Jurkat, Clone E6-1 (cell line): Measurements from ENCODE around the gene DESI1.
"Not testable (repeated sequence)": the region's sequence is repeated elsewhere in the genome, so short reads cannot be mapped to it uniquely, and the experiment has no call there.

Experiments used
- DNase-seq: peaks from one replicate; pipeline ENCODE4 v3.0.0-alpha.2; 2011; ENCODE audit warnings: low read depth, low spot score
- H3K4me3 ChIP-seq: 2 replicates; pipeline ENCODE4 v1.5.1; 2011; ENCODE audit warnings: mild to moderate bottlenecking, low read length, control low read depth, moderate library complexity

DESI1 gene

GRCh38 chr22:41565403-41566054, 55.3 kb downstream of the DESI1 start:
- no peak for DNase-seq
- no peak overlapping the region for H3K4me3 ChIP-seq

GRCh38 chr22:41564563-41564962, 56.3 kb downstream of the DESI1 start:
- H3K4me3 ChIP-seq: no peak overlapping the region
- DNase-seq: no peak

- no peak for DNase-seq
- no peak overlapping the region for H3K4me3 ChIP-seq
Measured at GRCh38 chr22:41563051-41563711, 57.7 kb downstream of the DESI1 start.

GRCh38 chr22:41562461-41562860, 58.4 kb downstream of the DESI1 start:
- DNase-seq: no peak
- H3K4me3 ChIP-seq: no peak overlapping the region

- H3K4me3 ChIP-seq: no peak overlapping the region
Measured at GRCh38 chr22:41561788-41562187, 59.1 kb downstream of the DESI1 start.

GRCh38 chr22:41561335-41561734, 59.5 kb downstream of the DESI1 start:
- DNase-seq: no peak
- H3K4me3 ChIP-seq: no peak overlapping the region

More at GRCh38 chr22:41561788-41562187, 59.1 kb downstream of the DESI1 start:
- DNase-seq: no peak

GRCh38 chr22:41560095-41560471, 60.8 kb downstream of the DESI1 start:
- no peak for DNase-seq
- H3K4me3 ChIP-seq: no peak overlapping the region

- H3K4me3 ChIP-seq: not testable (repeated sequence)
Measured at GRCh38 chr22:41558241-41558630, 62.6 kb downstream of the DESI1 start.

GRCh38 chr22:41557401-41558240, 63.2 kb downstream of the DESI1 start:
- DNase-seq: no peak

More at GRCh38 chr22:41558241-41558630, 62.6 kb downstream of the DESI1 start:
- DNase-seq: not testable (repeated sequence)

GRCh38 chr22:41556561-41556960, 64.3 kb downstream of the DESI1 start:
- H3K4me3 ChIP-seq: no peak overlapping the region
- DNase-seq: no peak

More at GRCh38 chr22:41557401-41558240, 63.2 kb downstream of the DESI1 start:
- no peak overlapping the region for H3K4me3 ChIP-seq

- no peak for DNase-seq
Measured at GRCh38 chr22:41555325-41555982, 65.4 kb downstream of the DESI1 start.

GRCh38 chr22:41551877-41552582, 68.8 kb downstream of the DESI1 start:
- no peak for DNase-seq
- no peak overlapping the region for H3K4me3 ChIP-seq

More at GRCh38 chr22:41555325-41555982, 65.4 kb downstream of the DESI1 start:
- H3K4me3 ChIP-seq: no peak overlapping the region

GRCh38 chr22:41550952-41551491, 69.8 kb downstream of the DESI1 start:
- no peak for DNase-seq

GRCh38 chr22:41548830-41549211, 72.0 kb downstream of the DESI1 start:
- no peak overlapping the region for H3K4me3 ChIP-seq
- DNase-seq: no peak

More at GRCh38 chr22:41550952-41551491, 69.8 kb downstream of the DESI1 start:
- H3K4me3 ChIP-seq: no peak overlapping the region
